ENCODE measurements around the gene SHISA9.
"Not testable (repeated sequence)": the region's sequence is repeated elsewhere in the genome, so short reads cannot be mapped to it uniquely, and the experiment has no call there.

The SHISA9 gene

DNA sequence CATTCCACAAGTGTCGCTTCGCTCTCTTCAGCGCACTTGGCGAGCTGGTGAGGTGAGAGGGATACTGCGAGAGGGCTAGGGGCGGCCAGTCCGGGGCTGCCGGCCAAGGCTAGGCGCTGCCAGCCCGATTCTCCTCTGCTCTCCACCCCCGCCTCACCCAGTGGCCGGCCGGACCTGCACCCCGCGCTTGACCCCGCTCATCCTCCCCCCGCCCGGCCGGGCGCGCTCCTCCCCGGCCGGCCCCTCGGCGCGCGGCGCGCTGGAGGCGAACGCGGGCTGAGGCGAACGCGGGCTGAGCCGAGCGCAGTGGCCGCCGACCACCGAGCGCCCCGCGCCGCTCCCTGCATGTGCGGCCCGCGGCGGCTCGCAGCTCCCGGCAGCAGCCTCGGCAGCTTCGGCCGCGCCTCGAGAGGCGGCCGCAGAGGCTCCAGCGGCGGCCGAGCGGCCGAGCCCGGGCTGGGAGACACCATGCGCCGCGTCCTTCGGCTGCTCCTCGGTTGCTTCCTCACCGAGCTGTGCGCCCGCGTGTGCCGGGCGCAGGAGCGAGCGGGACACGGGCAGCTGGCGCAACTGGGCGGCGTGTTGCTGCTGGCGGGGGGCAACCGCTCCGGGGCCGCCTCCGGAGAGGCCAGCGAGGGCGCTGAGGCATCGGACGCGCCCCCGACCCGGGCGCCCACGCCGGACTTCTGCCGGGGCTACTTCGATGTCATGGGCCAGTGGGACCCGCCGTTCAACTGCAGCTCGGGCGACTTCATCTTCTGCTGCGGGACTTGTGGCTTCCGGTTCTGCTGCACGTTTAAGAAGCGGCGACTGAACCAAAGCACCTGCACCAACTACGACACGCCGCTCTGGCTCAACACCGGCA, at the start of gene SHISA9:
TSS of gene SHISA9 (plus strand) at position 2 of the 865 bp plus-strand sequence.
- DNase-seq, result no peak

DNA sequence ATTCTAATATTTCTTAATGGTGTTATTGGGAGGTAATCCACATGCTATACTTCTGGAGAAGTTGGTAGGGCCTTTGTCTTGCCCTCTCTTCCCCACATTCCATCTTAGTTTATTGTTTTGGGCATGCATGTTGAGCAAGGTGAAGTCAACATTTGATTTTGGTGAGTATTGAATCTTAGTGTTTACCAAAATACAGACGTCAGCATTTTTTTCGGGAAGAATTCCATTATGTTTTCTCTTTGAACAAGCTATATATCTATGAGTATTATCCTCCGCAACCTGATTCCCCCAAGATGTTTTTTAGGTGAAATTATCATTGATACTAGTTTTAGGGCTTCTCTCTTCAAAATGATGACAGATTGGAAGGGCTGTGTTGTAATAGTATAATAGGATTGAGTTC, 47.4 kb upstream of the SHISA9 start:
- no peak for DNase-seq

DNA sequence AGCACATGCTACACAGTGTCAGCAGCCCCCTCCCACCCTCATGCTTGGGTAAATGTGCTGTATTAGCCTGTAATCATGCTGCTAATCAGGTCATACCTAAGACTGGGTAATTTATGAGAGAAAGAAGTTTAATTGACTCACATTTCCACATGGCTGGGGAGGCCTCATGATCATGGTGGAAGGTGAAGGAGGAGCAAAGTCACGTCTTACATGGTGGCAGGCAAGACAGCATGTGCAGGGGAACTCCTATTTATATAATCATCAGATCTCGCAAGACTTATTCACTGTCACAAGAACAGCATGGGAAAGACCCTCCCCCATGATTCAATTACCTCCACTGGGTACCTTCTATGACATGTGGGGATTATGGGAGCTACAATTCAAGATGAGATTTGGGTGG, 44.0 kb upstream of the SHISA9 start:
- DNase-seq, result not testable (repeated sequence)

DNA sequence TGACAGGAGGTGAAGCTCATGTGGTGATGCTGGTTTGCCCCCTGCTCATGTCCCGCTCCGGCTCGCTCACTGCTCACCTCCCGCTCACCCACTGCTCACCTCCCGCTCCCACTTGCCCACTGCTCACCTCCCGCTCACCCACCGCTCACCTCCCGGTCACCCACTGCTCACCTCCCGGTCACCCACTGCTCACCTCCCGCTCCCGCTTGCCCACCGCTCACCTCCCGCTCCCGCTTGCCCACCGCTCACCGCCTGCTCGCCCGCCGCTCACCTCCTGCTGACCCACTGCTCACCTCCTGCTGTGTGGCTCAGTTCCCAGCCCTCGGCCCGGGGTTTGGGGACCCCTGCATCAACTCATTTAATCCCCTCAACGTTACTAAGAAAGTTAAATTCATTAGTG, 39.1 kb upstream of the SHISA9 start:
- DNase-seq, result no peak

DNA sequence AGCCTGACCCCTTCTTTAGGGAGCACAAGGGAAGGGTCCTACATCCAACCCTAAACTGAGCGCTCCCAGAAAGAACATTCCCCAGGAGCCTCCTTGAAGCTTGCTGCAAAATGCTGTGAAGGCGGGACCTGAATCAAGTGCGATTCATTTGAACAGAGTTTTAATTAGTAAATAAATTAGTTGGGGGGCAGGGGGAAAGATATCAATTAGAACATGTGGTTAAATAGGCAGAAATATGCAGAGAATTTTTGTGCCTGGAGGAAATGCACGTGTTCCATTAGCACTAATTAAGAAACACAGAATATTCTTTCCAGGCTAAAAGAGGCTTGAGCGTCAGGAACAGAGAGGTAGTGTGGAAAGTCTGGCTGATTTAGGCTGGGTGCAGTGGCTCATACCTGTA, 38.5 kb upstream of the SHISA9 start:
- no peak for DNase-seq

DNA sequence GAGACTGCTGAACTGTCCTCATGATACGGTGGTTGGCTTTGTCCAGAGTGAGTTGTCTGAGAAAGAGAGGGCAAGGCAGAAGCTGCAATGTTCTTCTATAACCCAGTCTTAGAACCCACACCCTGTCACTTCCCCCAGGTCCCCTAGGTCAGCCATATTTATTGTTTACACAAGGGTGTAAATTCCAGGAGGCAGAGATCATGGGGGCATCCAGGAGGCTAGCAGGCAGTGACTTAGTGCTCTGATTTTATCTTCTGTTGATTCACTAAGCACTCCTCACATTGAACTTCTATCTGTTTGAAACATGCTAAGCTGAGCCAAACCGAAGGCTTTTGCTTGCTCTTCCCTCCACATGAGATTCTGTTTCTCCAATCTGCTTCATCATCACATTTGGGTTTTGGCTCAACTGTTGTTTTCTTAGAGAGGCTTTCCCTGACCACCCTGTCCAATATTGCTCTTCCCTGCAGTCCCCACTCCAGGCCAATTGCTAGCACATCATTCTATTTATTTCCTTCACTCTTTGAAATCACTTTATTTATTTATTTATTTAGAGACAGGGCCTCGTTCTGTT, 34.3 kb upstream of the SHISA9 start:
- DNase-seq, result no peak

DNA sequence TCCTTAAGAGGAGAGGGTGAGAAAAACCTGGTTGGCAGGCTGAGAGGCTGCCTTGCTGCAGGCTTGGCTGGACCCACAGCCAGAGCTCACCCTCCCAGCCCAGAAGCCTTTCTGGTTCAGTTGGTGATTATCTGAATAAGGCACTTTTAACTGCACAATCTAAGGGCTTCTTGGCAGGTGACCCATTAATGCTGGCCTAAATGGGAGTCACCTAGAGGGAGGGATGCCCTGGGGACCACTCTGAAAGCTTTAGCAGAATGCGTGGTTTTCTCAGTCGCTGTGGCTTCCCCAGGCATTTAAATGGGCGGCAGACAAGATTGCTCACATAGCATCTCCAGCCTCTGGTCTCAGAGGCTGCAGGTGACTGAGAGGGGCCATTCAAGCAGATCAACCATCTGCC, 33.2 kb upstream of the SHISA9 start:
- DNase-seq, result no peak

DNA sequence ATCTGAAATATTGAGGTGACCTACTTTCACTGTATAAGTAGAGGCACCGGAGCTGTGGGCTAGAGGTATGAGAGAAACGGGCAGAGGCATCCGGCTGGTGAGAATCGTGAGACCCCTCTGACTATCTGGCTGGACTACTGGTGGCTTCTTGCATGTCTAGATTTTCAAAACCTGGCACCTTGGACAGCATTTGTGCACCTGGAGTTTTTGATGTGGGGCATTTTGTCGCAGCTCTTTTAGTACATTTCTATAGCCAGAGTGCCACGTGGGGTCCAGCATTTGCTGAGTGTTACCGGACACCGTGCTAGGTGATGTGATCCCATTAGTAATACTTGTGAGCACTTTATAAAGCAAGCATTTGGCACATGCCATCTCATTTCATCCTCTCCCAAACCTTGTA, 32.6 kb upstream of the SHISA9 start:
- DNase-seq, result no peak

DNA sequence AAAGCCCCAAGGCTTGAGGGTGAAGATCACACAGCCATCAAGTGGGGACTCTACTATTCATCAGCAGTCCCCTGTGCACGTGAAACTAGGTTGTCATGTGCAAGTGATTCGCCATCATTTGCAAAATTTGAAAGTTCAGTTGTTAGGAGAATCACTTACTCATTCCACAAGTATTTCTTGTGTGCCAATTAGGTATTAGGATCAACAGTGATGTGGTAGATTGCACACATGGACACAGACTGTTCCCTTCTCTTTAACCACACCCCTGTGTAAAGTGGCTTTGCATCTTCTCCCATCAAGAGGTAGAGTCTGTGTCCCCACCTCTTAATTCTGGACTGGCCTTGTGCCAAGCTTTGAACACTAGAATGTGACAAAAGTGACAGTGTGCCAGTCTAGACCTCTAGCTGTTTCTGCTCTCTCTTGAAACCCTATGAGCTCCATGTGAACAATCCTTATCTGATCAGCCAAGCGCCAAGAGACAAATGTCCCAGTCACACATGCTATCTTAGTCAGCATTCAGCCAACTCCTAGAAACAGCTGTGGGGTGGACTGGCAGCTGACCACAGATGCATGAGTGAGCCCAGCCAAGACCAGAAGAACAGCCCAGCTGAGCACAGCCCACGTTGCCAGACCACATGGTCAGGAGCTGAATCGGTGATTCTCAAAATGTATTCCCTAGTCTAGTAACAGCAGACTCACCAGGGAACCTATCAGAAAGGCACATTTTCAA, 31.5 kb upstream of the SHISA9 start:
- no peak for DNase-seq

DNA sequence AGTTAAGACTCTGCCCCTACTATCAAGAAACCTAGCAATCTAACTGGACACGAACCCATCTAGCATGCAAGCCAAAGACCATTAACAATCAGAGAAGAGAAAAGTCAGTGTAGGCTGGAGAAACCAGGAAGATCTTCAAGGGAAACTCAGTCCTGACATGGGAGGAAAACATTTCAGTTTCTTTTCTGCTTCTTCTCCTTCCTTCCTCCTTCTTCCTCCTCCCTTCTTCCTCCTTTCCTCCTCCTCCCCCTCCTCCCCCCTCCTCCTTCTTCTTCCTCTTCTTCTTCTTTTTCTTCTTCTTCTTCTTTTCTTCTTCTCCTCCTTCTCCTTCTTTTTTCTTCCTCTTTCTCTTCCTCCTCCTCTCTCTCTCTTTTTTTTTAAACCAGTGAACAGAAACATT, 29.6 kb upstream of the SHISA9 start:
- DNase-seq, result no peak

DNA sequence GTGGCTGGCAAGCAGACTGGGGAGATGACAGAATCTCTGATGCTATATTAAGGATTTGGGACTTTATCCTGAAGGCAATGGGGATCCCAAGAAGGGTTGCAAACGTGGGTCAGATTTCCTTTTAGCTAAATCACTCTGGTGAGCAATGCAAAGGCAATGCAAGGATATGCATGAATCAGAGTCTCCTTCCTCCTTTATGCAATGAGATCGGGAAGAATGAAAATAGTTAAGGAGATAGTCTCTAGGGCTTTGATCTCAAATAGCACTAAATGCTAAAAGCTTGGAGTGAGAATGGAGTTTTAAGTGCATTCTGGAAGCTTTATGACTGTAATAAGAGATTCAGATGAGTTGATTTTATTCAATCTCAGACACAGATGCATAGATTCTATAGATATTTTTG, 27.2 kb upstream of the SHISA9 start:
- no peak for DNase-seq

DNA sequence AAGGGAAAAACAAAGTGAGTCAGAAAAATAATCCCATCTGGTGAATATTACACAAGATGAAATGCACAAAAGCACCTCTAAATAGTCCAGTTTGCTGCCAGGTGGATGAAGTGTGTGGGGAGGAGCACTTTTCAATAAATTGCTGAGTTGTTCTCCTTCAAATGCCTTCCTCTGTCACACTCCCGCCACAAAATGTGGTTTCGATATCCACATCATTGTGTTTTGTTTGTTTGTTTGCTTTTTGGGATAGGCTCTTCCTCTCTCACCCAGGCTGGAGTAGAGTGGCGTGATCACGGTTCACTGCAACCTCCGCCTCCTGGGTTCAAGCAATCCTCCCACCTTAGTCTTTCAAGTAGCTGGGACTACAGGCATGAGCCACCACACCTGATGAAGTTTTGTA, 24.6 kb upstream of the SHISA9 start:
- DNase-seq, result no peak

DNA sequence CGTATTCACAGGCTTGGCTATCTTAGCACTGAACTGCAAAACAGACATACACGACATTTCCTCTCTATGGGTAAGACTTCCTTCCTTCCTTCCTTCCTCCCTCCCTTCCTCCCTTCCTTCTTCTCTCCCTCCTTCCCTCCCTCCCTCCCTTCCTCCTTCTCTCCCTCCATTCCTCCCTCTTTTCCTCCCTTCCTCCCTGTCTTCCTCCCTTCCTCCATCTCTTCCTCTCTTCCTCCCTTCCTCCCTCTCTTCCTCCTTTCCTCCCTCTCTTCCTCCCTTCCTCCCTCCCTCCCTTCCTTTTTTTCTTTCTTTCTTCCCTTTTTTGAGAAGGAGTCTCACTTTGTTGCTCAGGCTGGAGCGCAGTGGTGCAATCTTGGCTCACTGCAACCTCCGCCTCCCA, 22.4 kb upstream of the SHISA9 start:
- no peak for DNase-seq

DNA sequence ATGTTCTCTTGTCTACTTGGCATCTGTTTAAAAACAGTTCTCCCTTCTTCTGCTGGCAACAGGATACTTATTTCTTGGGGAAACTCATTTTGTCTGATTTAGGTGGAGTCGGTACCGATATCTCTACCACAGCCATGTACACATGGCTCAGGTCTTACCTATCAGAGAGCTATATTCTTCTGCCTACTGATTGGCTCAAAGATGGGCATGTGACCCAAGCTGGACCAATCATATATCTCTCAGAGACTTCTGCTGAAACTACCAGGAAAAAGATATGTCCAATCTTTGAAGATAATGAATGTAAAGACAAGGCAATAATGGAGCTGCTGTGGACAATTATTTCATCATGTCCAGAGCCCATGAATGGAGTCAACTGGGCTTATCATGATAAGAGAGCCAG, 21.6 kb upstream of the SHISA9 start:
- no peak for DNase-seq

DNA sequence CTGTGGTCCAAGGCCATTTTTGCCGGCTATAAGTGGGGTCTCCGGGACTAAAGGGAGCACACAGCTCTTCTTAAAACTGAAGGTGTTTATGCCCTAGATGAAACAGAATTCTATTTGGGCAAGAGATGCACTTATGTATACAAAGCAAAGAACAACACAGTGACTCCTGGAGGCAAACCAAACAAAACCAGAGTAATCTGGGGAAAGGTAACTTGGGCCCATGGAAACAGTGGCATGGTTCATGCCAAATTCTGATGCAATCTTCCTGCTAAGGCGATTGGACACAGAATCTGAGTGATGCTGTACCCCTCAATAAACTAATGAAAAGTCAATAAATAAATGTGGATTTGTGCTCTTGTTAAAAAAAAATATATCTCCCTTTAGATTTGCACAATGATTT, 20.2 kb upstream of the SHISA9 start:
- no peak for DNase-seq

DNA sequence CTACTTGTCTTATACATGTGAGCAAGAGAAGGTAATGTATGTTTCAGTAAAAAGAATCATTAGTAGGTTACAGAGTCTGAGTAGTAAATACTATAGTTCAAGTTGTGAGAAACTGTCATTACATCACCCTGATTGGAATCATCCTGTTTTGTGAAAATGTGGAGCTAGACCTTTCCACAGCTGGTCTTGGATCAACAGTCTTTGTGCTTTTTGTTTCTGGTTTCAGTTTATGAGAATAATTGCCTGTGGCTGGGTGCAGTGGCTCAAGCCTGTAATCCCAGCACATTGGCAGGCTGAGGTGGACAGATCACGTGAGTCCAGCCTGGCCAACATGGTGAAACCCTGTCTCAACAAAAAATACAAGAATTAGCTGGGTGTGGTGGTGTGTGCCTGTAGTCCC, 19.7 kb upstream of the SHISA9 start:
- no peak for DNase-seq

DNA sequence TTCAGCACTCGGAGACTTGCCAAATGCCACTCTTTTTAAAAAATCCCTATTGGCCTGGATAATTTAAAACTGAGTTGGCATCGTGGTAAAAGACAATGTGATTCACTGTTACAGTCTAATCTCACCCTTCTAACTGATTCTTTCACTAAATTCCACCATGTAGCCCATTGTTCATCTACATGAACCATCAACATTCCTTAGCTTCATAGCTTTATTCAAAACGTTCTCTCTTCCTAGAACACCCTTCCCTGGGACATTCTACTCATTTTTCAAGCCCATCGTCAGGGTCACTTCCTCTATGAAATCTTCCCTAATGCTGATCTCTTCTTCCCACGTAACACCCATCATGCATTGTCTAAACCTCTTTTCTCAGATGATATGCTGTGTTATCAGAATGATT, 15.7 kb upstream of the SHISA9 start:
- no peak for DNase-seq

DNA sequence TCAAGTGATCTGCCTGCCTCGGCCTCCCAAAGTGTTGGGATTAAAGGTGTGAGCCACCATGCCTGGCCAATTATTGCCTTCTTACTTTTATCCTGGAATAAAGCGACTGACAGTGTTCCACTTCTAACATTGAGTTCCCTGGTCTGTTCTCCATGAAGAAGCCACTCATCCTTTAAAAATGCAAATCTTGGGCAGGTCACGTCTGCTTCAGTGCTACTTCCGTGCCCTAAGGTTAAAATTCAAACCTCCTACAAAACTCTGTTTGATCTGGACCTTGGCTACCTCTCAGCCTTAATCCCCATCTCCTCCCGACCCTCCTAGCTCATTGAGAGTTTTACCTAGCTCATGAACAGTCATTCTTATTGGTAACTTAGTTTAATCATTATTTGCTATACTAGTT, 9.6 kb upstream of the SHISA9 start:
- no peak for DNase-seq

DNA sequence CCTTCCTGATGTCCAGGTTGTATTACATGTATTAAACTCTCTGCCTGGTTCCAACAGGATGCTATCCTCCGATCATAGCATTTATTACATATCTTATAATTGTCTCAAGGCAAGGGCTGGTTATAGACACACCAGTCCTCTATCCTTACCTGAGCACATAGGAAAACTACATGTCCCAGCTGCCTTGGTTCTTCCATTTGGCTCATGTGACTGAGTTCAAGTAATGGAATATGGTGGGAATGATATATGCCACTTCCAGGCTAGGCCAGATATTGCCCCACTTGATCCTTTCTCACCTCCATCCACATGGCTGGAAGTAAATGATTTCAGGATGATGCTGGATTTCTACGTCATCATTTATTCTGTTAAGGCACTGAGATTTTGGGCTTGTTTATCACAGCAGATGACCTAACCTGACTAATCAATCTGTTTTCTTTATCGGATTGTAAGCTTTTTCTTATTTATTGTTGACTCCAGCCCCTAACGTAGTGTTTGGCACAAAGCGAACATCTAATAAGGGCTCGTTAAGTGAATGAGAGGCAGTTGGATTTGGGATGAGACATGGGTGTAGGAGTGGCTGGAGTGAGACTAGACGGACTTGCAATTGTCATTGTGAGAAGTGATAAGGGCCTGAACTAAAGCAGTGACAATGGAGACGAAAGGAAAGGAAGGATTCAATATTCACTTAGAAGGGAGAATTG, 8.2 kb upstream of the SHISA9 start:
- DNase-seq, result no peak

DNA sequence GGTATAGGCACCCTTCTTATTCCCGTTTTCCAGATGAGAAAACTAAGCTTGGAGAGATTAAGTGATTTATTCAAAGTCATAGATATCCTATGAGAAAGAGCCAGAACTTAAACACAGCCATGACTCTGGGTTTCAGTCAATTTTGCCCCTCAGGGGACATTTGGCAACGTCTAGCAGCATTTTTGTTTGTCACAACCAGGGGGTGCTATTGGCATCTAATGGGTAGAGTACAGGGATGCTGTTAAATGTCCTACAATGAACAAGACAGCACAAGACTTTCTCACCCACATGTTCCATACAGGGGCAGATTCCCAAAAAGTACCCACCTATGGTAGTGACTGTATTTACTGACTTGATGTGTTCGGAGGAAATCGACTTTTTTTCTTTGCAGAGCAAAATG, 4.8 kb upstream of the SHISA9 start:
- DNase-seq, result no peak

DNA sequence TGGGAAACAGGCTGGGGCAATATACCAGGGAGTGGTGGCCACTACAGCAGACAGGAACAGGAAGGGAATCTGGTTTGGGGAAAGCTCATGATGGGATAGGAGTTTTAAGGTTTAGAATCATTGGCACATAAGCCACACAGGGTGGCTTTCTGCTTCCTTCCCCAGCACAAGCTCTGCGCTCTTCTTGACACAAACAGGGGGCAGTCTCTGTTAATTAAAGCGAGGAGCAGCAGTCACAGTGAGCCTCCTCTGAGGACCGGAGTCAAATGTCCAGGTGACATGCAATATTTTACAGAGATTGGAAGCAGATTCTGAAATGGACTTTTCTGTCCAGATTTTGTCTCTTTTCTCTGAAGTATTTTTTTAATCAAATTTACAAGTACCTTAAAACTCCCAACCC, 2.8 kb upstream of the SHISA9 start:
- no peak for DNase-seq

DNA sequence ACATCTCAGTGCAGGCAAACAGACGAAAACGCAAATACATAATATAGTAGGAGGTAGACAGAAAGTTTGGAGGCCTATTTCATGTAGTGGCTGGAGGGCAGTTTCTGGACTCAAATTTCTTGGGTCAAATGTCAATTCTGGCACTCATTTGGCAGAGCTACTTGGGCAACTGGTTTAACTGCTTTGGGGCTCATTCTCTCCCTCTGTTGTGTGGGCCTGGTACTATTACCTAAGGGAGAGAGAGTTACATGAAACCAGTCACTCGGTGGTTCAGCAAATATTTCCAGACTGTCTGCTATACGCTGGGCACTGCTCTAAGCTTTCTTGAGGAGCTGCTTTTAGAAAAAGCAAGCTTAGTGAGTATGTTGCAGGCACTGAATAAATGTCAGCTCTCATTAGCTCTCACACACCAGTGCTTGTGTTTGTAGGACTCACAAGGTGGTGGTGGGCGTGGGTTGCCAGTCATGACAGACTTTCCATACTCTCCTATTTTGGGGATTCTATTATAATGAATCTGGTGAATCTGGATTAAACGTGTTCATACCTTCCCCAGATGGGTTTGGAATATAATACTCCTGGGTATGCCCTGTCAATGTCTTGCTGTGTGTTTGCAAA, 1.8 kb upstream of the SHISA9 start:
- DNase-seq, result no peak

DNA sequence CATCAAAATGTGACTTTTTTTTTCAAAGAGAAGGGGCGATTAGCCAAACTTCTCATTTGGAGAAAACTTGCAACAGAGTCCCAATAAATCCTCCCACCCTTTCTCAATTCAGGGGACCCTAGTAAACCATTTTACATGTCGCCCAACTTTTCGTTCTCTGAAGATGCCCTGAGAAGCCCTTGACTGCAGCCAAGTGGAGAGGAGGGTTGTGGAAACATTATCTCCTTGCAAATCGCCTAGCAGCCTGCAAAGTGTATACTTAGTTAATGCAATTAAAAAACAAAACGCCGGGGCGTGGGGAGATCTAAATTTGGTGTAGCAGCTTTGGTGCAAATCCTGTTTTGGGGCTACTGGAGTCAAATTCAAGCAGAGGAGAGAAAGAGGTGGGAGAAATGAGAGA, 1.2 kb upstream of the SHISA9 start:
- no peak for DNase-seq
